Measurements from ENCODE around the gene CDC25A.
"Not testable (repeated sequence)": the region's sequence is repeated elsewhere in the genome, so short reads cannot be mapped to it uniquely, and the experiment has no call there.

The CDC25A gene

GRCh38 chr3:48118928-48119327 lies 69.3 kb downstream of the CDC25A start:
- Histone ChIP-seq H3K36me3 (no peaks in the 10 kb centered on the region), H3K27ac (peak overlapping the region; percentile 57; the same call in 1 of the 2 replicates), H3K4me3 (no peak overlapping the region), H3K9ac (peak overlapping the region; percentile 34; the same call in 1 of the 2 replicates), H4K20me1 (no peaks in the 10 kb centered on the region), H3K4me1 (peaks cover 37% of the 10 kb centered on the region), H3K9me3 (no peaks in the 10 kb centered on the region), H3K4me2 (peak overlapping the region; percentile 50), H3K27me3 (no peaks in the 10 kb centered on the region)
- no peak for TF ChIP-seq Cebpa-rat (IDR thresholded peaks at IDR 0.05)

- Histone ChIP-seq H3K9ac (peak overlapping the region; percentile 34; the same call in 1 of the 2 replicates), H3K4me1 (peaks cover 43% of the 10 kb centered on the region), H3K4me3 (no peak overlapping the region), H3K4me2 (peak overlapping the region; percentile 50), H3K27me3 (no peaks in the 10 kb centered on the region), H3K9me3 (no peaks in the 10 kb centered on the region), H3K36me3 (no peaks in the 10 kb centered on the region), H3K27ac (peak overlapping the region; percentile 57; the same call in 1 of the 2 replicates), H4K20me1 (no peaks in the 10 kb centered on the region)
- no peak for TF ChIP-seq Cebpa-rat (IDR thresholded peaks at IDR 0.05)
These were observed 69.9 kb downstream of the CDC25A start for GRCh38 chr3:48118322-48118721.

GRCh38 chr3:48112813-48113212 lies 75.4 kb downstream of the CDC25A start:
- Histone ChIP-seq H3K27ac (peak overlapping the region; percentile 84), H3K9ac (peak overlapping the region; percentile 73), H3K27me3 (no peaks in the 10 kb centered on the region), H3K4me1 (peaks cover 44% of the 10 kb centered on the region), H3K4me2 (peak overlapping the region; percentile 88), H3K4me3 (peak overlapping the region; percentile 52), H3K36me3 (no peaks in the 10 kb centered on the region), H3K9me3 (peaks cover 31% of the 10 kb centered on the region), H4K20me1 (no peaks in the 10 kb centered on the region)
- TF ChIP-seq Cebpa-rat (IDR thresholded peaks at IDR 0.05), result no peak

- not testable (repeated sequence) for H3K36me3 ChIP-seq, H3K27me3 ChIP-seq, H4K20me1 ChIP-seq
- Histone ChIP-seq H3K27ac (peak overlapping the region; percentile 84), H3K9me3 (peaks cover 31% of the 10 kb centered on the region), H3K4me1 (peaks cover 38% of the 10 kb centered on the region), H3K4me2 (peak overlapping the region; percentile 88), H3K4me3 (peak overlapping the region; percentile 52), H3K9ac (peak overlapping the region; percentile 73)
These were observed 76.0 kb downstream of the CDC25A start for GRCh38 chr3:48112108-48112791.

GRCh38 chr3:48110463-48110862 lies 77.8 kb downstream of the CDC25A start:
- no peaks in the 10 kb centered on the region for H3K27me3 ChIP-seq
- H3K36me3 ChIP-seq, result no peaks in the 10 kb centered on the region
- H3K9ac ChIP-seq, result no peak overlapping the region
- H3K4me1 ChIP-seq, result peaks cover 37% of the 10 kb centered on the region
- H4K20me1 ChIP-seq, result no peaks in the 10 kb centered on the region
- no peak overlapping the region for H3K4me3 ChIP-seq
- H3K9me3 ChIP-seq, result peaks cover 31% of the 10 kb centered on the region
- H3K4me2 ChIP-seq, result no peak overlapping the region
- no peak for TF ChIP-seq Cebpa-rat (IDR thresholded peaks at IDR 0.05)
- no peak overlapping the region for H3K27ac ChIP-seq

GRCh38 chr3:48107227-48107626 lies 81.0 kb downstream of the CDC25A start:
- Histone ChIP-seq H4K20me1 (no peaks in the 10 kb centered on the region), H3K27me3 (no peaks in the 10 kb centered on the region), H3K4me1 (peaks cover 15% of the 10 kb centered on the region), H3K4me3 (no peak overlapping the region), H3K27ac (no peak overlapping the region), H3K4me2 (no peak overlapping the region), H3K9me3 (peaks cover 31% of the 10 kb centered on the region), H3K36me3 (no peaks in the 10 kb centered on the region), H3K9ac (no peak overlapping the region)
- no peak for TF ChIP-seq Cebpa-rat (IDR thresholded peaks at IDR 0.05)
